GM21529 (cell line): ENCODE measurements around the gene NFIC.
"Not testable (repeated sequence)": the region's sequence is repeated elsewhere in the genome, so short reads cannot be mapped to it uniquely, and the experiment has no call there.

Source experiments
- ATAC-seq: cut with Tn5 transposase; IDR thresholded peaks from one replicate; pipeline ENCODE4 v1.9.1; 2021; ENCODE audit not compliant: unreplicated experiment

Gene NFIC

GRCh38 chr19:3336680-3337523, 29.5 kb upstream of the NFIC start:
- no peak for ATAC-seq

- no peak for ATAC-seq
Measured at GRCh38 chr19:3338541-3339181, 27.7 kb upstream of the NFIC start.

GRCh38 chr19:3340340-3340739, 26.0 kb upstream of the NFIC start:
- no peak for ATAC-seq

GRCh38 chr19:3342246-3342645, 24.1 kb upstream of the NFIC start:
- ATAC-seq = no peak

- not testable (repeated sequence) for ATAC-seq
Measured at GRCh38 chr19:3342962-3343361, 23.4 kb upstream of the NFIC start.

GRCh38 chr19:3343619-3344502, 22.5 kb upstream of the NFIC start:
- no peak for ATAC-seq

GRCh38 chr19:3344608-3345598, 21.5 kb upstream of the NFIC start:
- ATAC-seq = no peak

- ATAC-seq = no peak
Measured at GRCh38 chr19:3345850-3346460, 20.4 kb upstream of the NFIC start.

GRCh38 chr19:3346677-3347353, 19.6 kb upstream of the NFIC start:
- no peak for ATAC-seq

GRCh38 chr19:3348042-3348441, 18.3 kb upstream of the NFIC start:
- no peak for ATAC-seq

GRCh38 chr19:3348469-3348868, 17.9 kb upstream of the NFIC start:
- ATAC-seq = not testable (repeated sequence)

- no peak for ATAC-seq
Measured at GRCh38 chr19:3350014-3350663, 16.2 kb upstream of the NFIC start.

GRCh38 chr19:3351702-3352447, 14.5 kb upstream of the NFIC start:
- ATAC-seq = no peak

- no peak for ATAC-seq
Measured at GRCh38 chr19:3353493-3353892, 12.9 kb upstream of the NFIC start.

GRCh38 chr19:3356805-3357204, 9.6 kb upstream of the NFIC start:
- ATAC-seq = no peak

- ATAC-seq = no peak
Measured at GRCh38 chr19:3357271-3357991, 9.0 kb upstream of the NFIC start.

GRCh38 chr19:3357992-3358688, 8.2 kb upstream of the NFIC start:
- no peak for ATAC-seq
